HEK293T (cell line): Measurements from ENCODE around the gene PLEKHH3.
"Not testable (repeated sequence)": the region's sequence is repeated elsewhere in the genome, so short reads cannot be mapped to it uniquely, and the experiment has no call there.

Experiments used
- CTCF ChIA-PET: fragments of 350-600 bp; formaldehyde crosslinking; extraction: SDS; loops from one replicate; lab custom pipeline; 2021; ENCODE audit warnings: antibody characterized with exemption, inconsistent platforms; lab: Yijun Ruan, JAX
- POLR2A ChIA-PET: fragments of 350-600 bp; formaldehyde crosslinking; extraction: SDS; loops from one replicate; lab custom pipeline; 2020; ENCODE audit warnings: antibody characterized with exemption, inconsistent platforms; lab: Yijun Ruan, JAX
- DNase-seq: peaks from one replicate; pipeline ENCODE4 v3.0.0; 2012; ENCODE audit warnings: mixed read lengths; ENCODE audit errors: extremely low spot score
- ARNT ChIP-seq: fragments of 450-650 bp; IDR thresholded peaks from 2 replicates; pipeline ENCODE4 v1.6.1; 2017; ENCODE audit warnings: mild to moderate bottlenecking
- BHLHE40 ChIP-seq: fragments of 450-650 bp; IDR thresholded peaks from 2 replicates; pipeline ENCODE4 v1.6.1; 2016; ENCODE audit warnings: mild to moderate bottlenecking, moderate library complexity, borderline replicate concordance
- CTBP1 ChIP-seq: fragments of 450-650 bp; IDR thresholded peaks from 2 replicates; pipeline ENCODE4 v1.6.1; 2016; ENCODE audit warnings: borderline replicate concordance
- ELF4 ChIP-seq: fragments of 450-650 bp; IDR thresholded peaks from 2 replicates; pipeline ENCODE4 v1.6.1; 2017; ENCODE audit warnings: antibody characterized with exemption
- FOXA1 ChIP-seq: fragments of 450-650 bp; IDR thresholded peaks from 2 replicates; pipeline ENCODE4 v1.6.1; 2016; ENCODE audit warnings: mild to moderate bottlenecking
- FOXK2 ChIP-seq: fragments of 450-650 bp; IDR thresholded peaks from 2 replicates; pipeline ENCODE4 v1.6.1; 2016; ENCODE audit warnings: mild to moderate bottlenecking
- FOXM1 ChIP-seq: fragments of 450-650 bp; IDR thresholded peaks from 2 replicates; pipeline ENCODE4 v1.6.1; 2017; ENCODE audit warnings: mild to moderate bottlenecking, borderline replicate concordance
- HDGF ChIP-seq: fragments of 450-650 bp; IDR thresholded peaks from 2 replicates; pipeline ENCODE4 v1.6.1; 2017; ENCODE audit warnings: antibody characterized with exemption, borderline replicate concordance
- L3MBTL2 ChIP-seq: fragments of 450-650 bp; conservative IDR thresholded peaks from 2 replicates; pipeline ENCODE4 v1.6.1; 2016; ENCODE audit warnings: mild to moderate bottlenecking
- LEF1 ChIP-seq: fragments of 450-650 bp; IDR thresholded peaks from 2 replicates; pipeline ENCODE4 v1.6.1; 2017; ENCODE audit warnings: mild to moderate bottlenecking, borderline replicate concordance
- NFRKB ChIP-seq: fragments of 450-650 bp; IDR thresholded peaks from 2 replicates; pipeline ENCODE4 v1.6.1; 2016; ENCODE audit warnings: mild to moderate bottlenecking, moderate library complexity
- PKNOX1 ChIP-seq: fragments of 450-650 bp; IDR thresholded peaks from 2 replicates; pipeline ENCODE4 v1.6.1; 2016
- SP1 ChIP-seq: fragments of 450-650 bp; IDR thresholded peaks from 2 replicates; pipeline ENCODE4 v1.6.1; 2017
- SUZ12 ChIP-seq: fragments of 450-650 bp; IDR thresholded peaks from 2 replicates; pipeline ENCODE4 v1.6.1; 2016; ENCODE audit warnings: mild to moderate bottlenecking
- TARDBP ChIP-seq: fragments of 450-650 bp; IDR thresholded peaks from 2 replicates; pipeline ENCODE4 v1.6.1; 2016
- ZNF384 ChIP-seq: fragments of 450-650 bp; IDR thresholded peaks from 2 replicates; pipeline ENCODE4 v1.6.1; 2016

The PLEKHH3 gene

GRCh38 chr17:42623732-42624596 lies 52.8 kb downstream of the PLEKHH3 start:
- CTCF ChIA-PET: no interaction called here
- DNase-seq: no peak
- POLR2A ChIA-PET: interaction anchor here (0.9 to 3.6 kb wide), 3 partner anchors 14 to 55 kb away, joined by 4 to 20 read pairs (median 4); partner anchors contain the start of genes RETREG3, TUBG1 and TUBG2
- TF ChIP-seq FOXK2 (no peak), SUZ12 (no peak), HDGF (no peak), FOXA1 (no peak), NFRKB (no peak), PKNOX1 (no peak), FOXM1 (no peak)

- no peak for DNase-seq
- CTCF ChIA-PET: no interaction called here
- TF ChIP-seq NFRKB (no peak), HDGF (no peak), FOXK2 (no peak), ELF4 (no peak), ARNT (no peak), SUZ12 (no peak), BHLHE40 (no peak), PKNOX1 (no peak), FOXA1 (no peak), LEF1 (no peak), SP1 (no peak), L3MBTL2 (no peak), CTBP1 (no peak), TARDBP (no peak), FOXM1 (no peak)
- POLR2A ChIA-PET: interaction anchor here (3.6 kb wide), 1 partner anchor 13 kb away, joined by 20 read pairs; the partner anchor contains the start of genes RETREG3 and TUBG1
Observed at GRCh38 chr17:42623271-42623670, 53.5 kb downstream of the PLEKHH3 start.

GRCh38 chr17:42621987-42622386 lies 54.8 kb downstream of the PLEKHH3 start:
- ChIA-PET CTCF (interaction anchor here (0.6 to 1.0 kb wide), 3 partner anchors 45 to 52 kb away, joined by 3 to 7 read pairs (median 4); partner anchors contain the start of gene PSMC3IP), POLR2A (interaction anchor here (0.7 to 3.6 kb wide), 3 partner anchors 11 to 18 kb away, joined by 3 to 20 read pairs (median 3); partner anchors contain the start of genes RETREG3 and TUBG1)
- not testable (repeated sequence) for DNase-seq

- CTCF ChIA-PET: interaction anchor here (0.6 to 1.0 kb wide), 2 partner anchors 40 to 58 kb away, joined by 3 to 5 read pairs; partner anchors contain the start of genes PLEKHH3 and PSMC3IP
- TF ChIP-seq TARDBP (no peak), L3MBTL2 (no peak), PKNOX1 (no peak), BHLHE40 (no peak)
- POLR2A ChIA-PET: interaction anchor here (0.7 to 4.0 kb wide), 11 partner anchors 10 to 155 kb away, joined by 3 to 42 read pairs (median 5); partner anchors contain the start of genes CNTNAP1, PLEKHH3, PSMC3IP and RETREG3
Observed at GRCh38 chr17:42618442-42619150, 58.2 kb downstream of the PLEKHH3 start.

GRCh38 chr17:42617956-42618431 lies 58.8 kb downstream of the PLEKHH3 start:
- no peak for TF ChIP-seq BHLHE40
- no peak for TF ChIP-seq SP1
- TF ChIP-seq ARNT: no peak
- TF ChIP-seq TARDBP: no peak
- TF ChIP-seq PKNOX1: no peak
- no peak for TF ChIP-seq NFRKB
- TF ChIP-seq FOXA1: no peak
- TF ChIP-seq LEF1: no peak
- TF ChIP-seq CTBP1: no peak
- TF ChIP-seq SUZ12: no peak
- no peak for TF ChIP-seq HDGF
- TF ChIP-seq FOXM1: no peak
- TF ChIP-seq L3MBTL2: no peak
- no peak for TF ChIP-seq ZNF384
- no peak for TF ChIP-seq ELF4
- TF ChIP-seq FOXK2: no peak
- ChIA-PET POLR2A (interaction anchor here (0.7 to 4.0 kb wide), 10 partner anchors 9 to 155 kb away, joined by 3 to 42 read pairs (median 5); partner anchors contain the start of genes CNTNAP1, PSMC3IP, RETREG3 and TUBG1), CTCF (interaction anchor here (0.5 to 0.6 kb wide), 3 partner anchors 49 to 107 kb away, joined by 3 read pairs; partner anchors contain the start of gene PLEKHH3)
- DNase-seq: no peak

More at GRCh38 chr17:42618442-42619150, 58.2 kb downstream of the PLEKHH3 start:
- DNase-seq: no peak
